HG03060 (cell line): ENCODE measurements around the gene DGKG.

Experiments used
- ATAC-seq: cut with Tn5 transposase; IDR thresholded peaks from one replicate; pipeline ENCODE4 v1.9.1; 2021; ENCODE audit warnings: low read depth, moderate number of reproducible peaks; ENCODE audit not compliant: unreplicated experiment

The DGKG gene

GRCh38 chr3:186361762-186362536, at the start of gene DGKG:
Gene DGKG, minus strand, starts transcription at chr3:186362234. Its CDS starts 41,775 bp downstream, at chr3:186320459.
- no peak for ATAC-seq

GRCh38 chr3:186411089-186411488, 49.1 kb upstream of the DGKG start:
- no peak for ATAC-seq

DNA sequence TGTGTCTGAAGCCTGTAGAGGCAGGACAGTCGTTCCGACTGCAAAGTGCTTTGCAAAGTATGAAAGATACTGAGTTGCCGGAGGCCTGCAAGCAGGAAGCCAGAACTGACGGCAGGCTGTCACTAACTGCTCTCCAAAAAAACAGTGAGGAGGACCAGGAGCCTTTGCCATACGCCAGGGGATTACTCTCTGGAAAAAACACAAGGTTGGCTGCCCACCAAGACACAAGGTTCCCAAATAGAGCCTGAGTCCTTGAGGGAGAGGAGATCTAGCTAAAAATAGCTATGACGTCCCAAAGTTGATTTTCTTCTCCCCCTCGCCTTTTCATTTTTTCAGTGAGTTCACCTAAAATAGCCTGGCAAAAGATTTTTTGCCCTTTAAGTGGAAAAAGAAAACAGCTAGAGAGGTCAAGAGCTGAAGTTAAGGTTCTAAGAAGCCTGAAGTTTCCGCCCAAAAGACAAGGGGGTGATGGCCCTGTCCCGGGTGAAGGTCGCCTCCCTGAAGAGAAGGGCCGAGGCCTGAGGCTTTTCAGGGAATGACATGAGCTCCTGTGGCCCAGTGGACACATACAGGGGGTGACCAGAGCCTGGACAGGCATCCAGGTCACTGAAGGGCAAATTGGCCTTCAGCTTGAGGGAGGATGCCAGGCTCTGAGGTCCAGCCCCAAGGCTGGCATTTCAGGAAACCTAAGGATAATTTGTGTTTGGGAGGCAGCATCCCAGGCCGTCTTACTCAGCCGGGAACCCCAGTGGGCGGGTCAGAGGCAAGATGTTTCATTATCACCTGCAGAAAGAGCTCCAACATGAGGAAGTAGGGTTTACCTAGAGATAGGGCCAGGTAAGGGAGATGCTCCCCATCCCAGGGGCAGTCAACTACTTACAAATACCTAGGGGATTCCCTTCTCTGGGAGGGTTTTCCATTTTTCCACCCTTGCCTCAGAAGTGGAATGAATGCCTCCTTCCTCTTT, 44.9 kb upstream of the DGKG start:
- no peak for ATAC-seq

- no peak for ATAC-seq
Observed at GRCh38 chr3:186401556-186401955, 39.5 kb upstream of the DGKG start.

DNA sequence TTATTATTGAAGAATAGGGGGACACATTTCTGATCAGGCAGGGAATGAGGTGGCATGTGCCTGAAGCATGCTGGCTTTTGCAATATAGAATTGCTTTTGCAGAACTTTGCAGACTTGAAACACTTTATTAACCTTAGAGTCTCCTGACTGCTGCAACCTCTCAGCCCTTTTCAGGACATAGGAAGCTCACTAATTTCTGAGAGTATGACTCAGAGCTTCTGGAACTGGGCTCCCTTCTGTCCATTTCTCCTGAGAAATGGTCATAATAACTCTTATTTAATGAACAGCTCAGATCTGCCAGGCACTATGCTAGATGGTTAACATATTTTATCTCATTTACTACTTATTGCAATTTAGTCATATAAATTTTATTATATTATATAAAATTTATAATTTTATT, 38.6 kb upstream of the DGKG start:
- ATAC-seq, result no peak

- no peak for ATAC-seq
Observed at GRCh38 chr3:186400026-186400425, 38.0 kb upstream of the DGKG start.

- no peak for ATAC-seq
Observed at GRCh38 chr3:186394566-186395217, 32.7 kb upstream of the DGKG start.

DNA sequence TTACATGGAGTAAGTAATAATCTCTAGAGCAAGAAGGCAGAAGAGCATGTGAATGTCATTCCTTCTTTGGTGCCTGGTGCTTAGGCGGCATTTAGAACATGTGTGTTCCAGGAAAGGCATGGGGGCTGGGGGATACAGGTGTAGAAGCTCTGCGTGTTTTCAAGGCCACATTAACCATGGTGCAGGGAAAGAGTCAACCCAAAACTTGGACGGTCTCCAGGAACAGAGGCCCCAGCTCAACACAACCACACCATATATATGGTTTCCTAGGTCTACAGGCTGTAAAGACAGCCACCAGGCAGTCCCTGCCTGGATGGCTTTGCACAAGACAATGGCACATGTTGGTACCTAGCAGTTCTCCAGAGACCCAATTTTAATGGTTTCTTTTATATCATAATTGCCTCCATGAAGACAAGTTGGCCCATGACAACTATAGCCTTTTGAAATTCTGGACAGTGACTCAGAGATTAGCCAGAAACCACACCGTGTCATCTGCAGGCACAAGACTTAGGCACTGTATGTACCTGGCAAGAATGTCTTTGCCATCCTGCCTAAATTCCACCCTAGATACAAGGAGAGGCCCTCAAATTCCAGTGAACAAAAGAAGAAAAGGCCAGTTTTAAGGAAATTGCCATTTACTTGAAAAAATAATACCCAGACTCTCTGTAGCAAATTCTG, 25.0 kb upstream of the DGKG start:
- ATAC-seq, result no peak

- ATAC-seq, result no peak
Observed at GRCh38 chr3:186385856-186386602, 24.0 kb upstream of the DGKG start.

DNA sequence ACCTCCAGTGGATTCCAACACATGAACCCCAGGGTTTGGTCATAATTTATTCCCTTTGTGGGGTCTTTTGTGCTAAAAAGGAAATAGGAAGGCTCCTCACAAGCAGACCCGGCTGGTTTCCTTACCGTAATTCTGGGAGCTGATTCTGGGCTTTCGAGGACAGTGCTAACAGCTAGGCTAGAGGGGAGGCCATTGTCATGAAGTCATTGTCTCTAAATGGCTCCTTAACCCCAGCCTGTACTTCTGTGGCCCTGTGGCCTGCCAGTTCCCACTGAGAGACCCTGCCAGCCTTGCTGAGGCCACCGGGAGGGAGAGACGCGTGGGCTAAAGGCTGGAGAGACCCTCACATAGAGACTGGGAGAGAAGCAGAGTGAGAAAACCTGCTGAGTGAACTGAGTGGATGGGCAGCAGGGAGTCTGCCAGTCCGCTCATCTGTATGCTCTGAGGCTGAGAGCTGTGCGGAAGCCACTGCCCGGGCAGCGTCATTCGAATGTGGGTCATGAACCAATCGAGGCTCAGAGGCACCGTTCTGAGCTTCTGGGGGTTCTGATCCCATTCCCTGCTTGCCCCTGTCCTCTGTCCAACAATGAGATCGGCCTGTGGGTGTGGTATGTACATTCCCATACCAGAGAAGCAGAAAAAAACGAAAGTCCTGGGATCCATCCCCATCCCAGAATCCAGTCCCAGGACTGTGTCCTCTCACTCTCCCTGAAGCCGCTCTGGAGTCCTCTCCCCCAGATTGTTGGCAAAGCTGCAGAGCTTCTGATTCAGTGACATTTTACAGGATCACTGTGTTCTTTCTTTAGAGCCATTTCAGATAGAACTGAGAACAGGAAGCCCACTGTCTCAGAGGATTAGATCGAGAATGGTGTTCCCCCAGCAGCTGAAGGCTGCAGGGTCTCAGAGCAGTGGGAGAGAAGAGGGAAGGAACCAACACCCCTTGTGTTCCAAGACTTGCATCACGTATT, 21.3 kb upstream of the DGKG start:
- no peak for ATAC-seq

DNA sequence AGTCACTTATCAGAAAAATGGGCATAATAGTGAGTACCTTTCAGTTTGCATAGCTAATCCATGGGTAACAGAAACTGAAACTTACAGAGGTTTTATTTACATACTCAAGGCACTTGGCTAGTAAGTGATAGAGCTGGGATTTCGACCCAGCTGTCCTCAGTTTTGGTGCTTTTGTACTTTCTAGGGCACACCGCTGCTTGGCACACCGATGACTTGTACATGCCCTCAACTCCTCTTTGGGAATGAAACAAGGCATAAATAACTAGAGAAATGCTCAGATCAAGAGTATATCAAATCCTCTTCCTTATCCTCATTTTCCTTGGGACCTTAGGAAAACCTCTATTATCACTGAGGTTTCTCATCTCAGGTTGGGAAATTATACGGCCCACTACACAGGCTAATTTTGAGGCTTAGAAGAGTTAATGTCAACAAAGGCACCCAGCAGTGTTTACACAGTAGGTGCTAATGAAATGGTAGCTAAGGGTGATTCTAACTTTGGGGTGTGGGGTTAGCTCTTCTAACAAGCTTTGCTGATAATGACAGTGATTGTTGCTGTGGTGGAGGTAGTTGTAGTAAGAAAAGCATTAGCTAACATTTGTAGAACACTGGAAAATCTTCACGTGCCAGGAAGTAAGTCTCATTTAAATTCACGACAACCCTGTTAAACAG, 20.3 kb upstream of the DGKG start:
- no peak for ATAC-seq

- no peak for ATAC-seq
Observed at GRCh38 chr3:186381424-186382216, 19.6 kb upstream of the DGKG start.

DNA sequence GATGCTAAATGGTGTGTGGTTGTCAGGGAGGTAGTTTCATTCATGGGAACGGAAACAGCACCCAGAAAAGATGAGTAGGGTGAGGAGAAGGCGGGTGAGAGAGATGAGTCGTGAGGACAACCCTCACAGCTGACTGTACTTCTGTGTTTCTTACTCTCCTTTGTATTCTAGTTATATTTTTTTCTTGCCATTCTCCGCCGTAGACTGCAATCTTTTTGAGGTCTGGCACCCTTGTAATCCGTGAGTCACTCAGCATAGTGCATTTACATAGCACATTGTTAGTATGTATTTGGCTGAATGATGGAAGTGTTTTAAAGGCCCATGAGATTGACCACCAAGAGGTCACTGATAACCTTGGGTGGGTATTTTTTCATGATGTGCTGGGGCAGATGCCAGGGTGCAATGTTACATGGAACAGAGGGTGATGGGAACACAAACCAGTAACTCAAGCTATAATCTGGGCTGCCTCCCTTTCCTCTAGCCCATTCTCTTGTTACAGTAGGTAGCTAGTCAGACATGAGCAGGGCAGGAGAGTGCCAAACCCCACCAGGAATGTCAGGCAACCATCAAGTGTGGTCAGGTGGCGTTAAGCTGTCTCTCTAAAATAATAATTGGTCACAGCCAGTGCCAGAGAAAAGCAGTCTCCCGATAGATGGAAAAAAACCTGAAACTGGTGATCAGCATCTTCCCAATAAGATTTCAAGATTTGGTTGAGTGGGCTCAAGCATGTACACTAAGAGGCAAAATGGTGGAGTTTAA, 18.8 kb upstream of the DGKG start:
- ATAC-seq, result no peak

- ATAC-seq, result no peak
Observed at GRCh38 chr3:186375443-186375842, 13.4 kb upstream of the DGKG start.

- no peak for ATAC-seq
Observed at GRCh38 chr3:186374376-186374775, 12.3 kb upstream of the DGKG start.

- no peak for ATAC-seq
Observed at GRCh38 chr3:186369217-186369616, 7.2 kb upstream of the DGKG start.

DNA sequence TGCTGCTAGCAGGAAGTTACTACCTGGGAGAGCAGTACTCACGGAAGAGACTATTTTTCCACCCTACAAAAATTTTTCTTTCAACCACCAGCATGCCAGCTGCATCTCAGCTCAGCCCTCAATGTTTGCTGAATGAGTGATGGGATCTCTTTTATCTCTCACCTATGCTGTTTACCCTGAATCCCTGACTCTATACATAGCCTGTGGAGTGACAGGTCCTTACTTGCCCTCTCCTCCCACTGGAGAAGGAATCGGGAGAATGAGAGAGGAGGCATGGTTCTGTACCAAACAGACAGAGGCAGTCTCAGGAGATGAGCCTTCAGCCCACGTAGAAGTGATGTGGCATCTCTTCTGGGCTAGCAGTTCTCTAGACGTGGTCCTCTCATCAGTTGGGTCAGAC, 6.7 kb upstream of the DGKG start:
- ATAC-seq, result no peak
